ENCODE results near the gene PYDC1. TPM values are rescaled to one million over a fixed set of nuclear protein-coding genes. Genes with fewer than 3 reads are reported as not detected.

Gene PYDC1
- total and polyA plus RNA-seq, 2 donors (not counting 1 experiment from before 2014, with no cell fraction given) = not detected

DNA sequence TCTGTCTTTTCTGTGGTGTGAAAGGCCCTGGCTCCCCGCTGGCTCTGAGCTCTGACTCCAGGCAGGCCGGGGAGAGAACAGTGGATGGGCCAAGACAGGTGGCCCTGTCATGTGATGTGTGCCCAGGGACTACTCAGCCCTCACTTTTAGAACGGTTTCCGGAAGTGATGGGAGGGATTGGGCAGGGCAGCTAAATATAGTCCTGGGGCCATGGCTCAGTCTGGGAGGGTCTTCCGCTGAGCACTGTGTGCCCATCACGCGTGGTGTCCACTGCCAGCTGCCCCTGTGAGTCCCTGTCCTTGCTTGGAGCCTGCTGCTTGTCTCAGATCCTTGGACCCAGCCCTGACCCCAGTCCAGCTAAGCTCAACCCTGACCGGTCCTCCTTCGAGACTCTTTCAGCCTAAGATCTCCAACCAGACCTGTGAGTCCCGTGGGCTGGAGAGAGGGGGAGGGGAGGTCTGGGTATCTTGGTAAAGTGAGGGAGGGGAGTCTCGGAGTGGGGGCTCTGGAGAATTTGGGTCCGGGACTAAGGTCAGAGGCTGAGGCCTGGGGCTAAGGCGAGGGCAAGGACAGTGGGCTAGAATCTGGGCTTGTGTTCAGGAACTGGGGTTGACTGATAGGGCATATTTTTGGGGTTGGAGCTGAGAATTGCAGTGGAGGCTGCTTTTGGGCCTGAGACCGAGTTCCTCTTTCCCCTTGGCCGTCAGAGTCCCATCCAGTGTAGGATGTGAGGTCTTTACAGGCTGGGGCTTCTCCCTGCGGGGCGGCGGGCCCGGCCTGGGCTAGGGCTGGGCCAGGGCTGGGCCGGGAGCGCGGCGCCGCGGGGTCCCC, 2.8 kb downstream of the PYDC1 start, which contains the start of gene TRIM72:
TRIM72 (plus strand) TSS at position 243 of the 831 bp plus-strand sequence. CDS start 620 bp downstream, outside the sequence.
- no peak within 1 kb of the TSS for H2AFZ ChIP-seq (ENCODE audit: low read length)

GRCh38 chr16:31213342-31213741, 3.6 kb downstream of the PYDC1 start:
- no peaks in the 10 kb centered on the region for H4K20me1 ChIP-seq (ENCODE audit: control insufficient read depth, extremely low read depth, insufficient read depth, low read length)
- H3K4me1 ChIP-seq (ENCODE audit: control insufficient read depth, extremely low read depth, insufficient read depth, low read length) = no peaks in the 10 kb centered on the region
- H3K36me3 ChIP-seq (ENCODE audit: control insufficient read depth, insufficient read depth, low read length) = no peaks in the 10 kb centered on the region
- no peak overlapping the region for H3K27ac ChIP-seq (ENCODE audit: insufficient read depth, low read length)
- H3K27me3 ChIP-seq (ENCODE audit: control insufficient read depth, insufficient read depth, low read length) = peaks cover 36% of the 10 kb centered on the region
- no peak overlapping the region for H2AFZ ChIP-seq (ENCODE audit: low read length)
- no peak overlapping the region for H3K4me2 ChIP-seq (ENCODE audit: extremely low read depth, insufficient read depth, low read length)
- no peak for DNase-seq (ENCODE audit: low read depth in 2 of 2)
- H3K9ac ChIP-seq (ENCODE audit: insufficient read depth, low read length) = no peak overlapping the region
- H3K79me2 ChIP-seq (ENCODE audit: control insufficient read depth, insufficient read depth, low read length) = no peaks in the 10 kb centered on the region
- H3K9me3 ChIP-seq (ENCODE audit: control insufficient read depth, insufficient read depth, low read depth, low read length) = no peaks in the 10 kb centered on the region
- TF ChIP-seq, protein P1, sequence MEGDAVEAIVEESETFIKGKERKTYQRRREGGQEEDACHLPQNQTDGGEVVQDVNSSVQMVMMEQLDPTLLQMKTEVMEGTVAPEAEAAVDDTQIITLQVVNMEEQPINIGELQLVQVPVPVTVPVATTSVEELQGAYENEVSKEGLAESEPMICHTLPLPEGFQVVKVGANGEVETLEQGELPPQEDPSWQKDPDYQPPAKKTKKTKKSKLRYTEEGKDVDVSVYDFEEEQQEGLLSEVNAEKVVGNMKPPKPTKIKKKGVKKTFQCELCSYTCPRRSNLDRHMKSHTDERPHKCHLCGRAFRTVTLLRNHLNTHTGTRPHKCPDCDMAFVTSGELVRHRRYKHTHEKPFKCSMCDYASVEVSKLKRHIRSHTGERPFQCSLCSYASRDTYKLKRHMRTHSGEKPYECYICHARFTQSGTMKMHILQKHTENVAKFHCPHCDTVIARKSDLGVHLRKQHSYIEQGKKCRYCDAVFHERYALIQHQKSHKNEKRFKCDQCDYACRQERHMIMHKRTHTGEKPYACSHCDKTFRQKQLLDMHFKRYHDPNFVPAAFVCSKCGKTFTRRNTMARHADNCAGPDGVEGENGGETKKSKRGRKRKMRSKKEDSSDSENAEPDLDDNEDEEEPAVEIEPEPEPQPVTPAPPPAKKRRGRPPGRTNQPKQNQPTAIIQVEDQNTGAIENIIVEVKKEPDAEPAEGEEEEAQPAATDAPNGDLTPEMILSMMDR (conservative IDR thresholded peaks at IDR 0.05 in 1 of 2, IDR thresholded peaks at IDR 0.05 in 1 of 2; ENCODE audit: low read depth in 1 of 2, low read length in 2 of 2) = no peak
- TF ChIP-seq EZH2 (IDR thresholded peaks at IDR 0.05; ENCODE audit: low read length, missing control alignments) = no peak
- no peak overlapping the region for H3K4me3 ChIP-seq (replicated peaks in 1 of 4; ENCODE audit: control extremely low read depth in 1 of 4, insufficient read depth in 1 of 4, low read depth in 3 of 4, low read length in 4 of 4)

More for the DNA sequence above, 2.8 kb downstream of the PYDC1 start, which contains the start of gene TRIM72:
- TF ChIP-seq, protein P1 (conservative IDR thresholded peaks at IDR 0.05 in 1 of 2, IDR thresholded peaks at IDR 0.05 in 1 of 2; ENCODE audit: low read depth in 1 of 2, low read length in 2 of 2) = no peak
- TF ChIP-seq EZH2 (IDR thresholded peaks at IDR 0.05; ENCODE audit: low read length, missing control alignments) = no peak
- Histone ChIP-seq H3K4me1 (ENCODE audit: control insufficient read depth, extremely low read depth, insufficient read depth, low read length) (no peaks in the 10 kb centered on the region), H3K4me2 (ENCODE audit: extremely low read depth, insufficient read depth, low read length) (peak within 1 kb of the TSS; percentile 67), H4K20me1 (ENCODE audit: control insufficient read depth, extremely low read depth, insufficient read depth, low read length) (no peaks in the 10 kb centered on the region), H3K36me3 (ENCODE audit: control insufficient read depth, insufficient read depth, low read length) (no peaks in the 10 kb centered on the region), H3K27me3 (ENCODE audit: control insufficient read depth, insufficient read depth, low read length) (peaks cover 36% of the 10 kb centered on the region), H3K27ac (ENCODE audit: insufficient read depth, low read length) (no peak within 1 kb of the TSS), H3K9me3 (ENCODE audit: control insufficient read depth, insufficient read depth, low read depth, low read length) (no peaks in the 10 kb centered on the region), H3K4me3 (replicated peaks in 1 of 4; ENCODE audit: control extremely low read depth in 1 of 4, insufficient read depth in 1 of 4, low read depth in 3 of 4, low read length in 4 of 4) (peak within 1 kb of the TSS in 1 of 4 experiments; percentile 51), H3K9ac (ENCODE audit: insufficient read depth, low read length) (no peak within 1 kb of the TSS), H3K79me2 (ENCODE audit: control insufficient read depth, insufficient read depth, low read length) (no peaks in the 10 kb centered on the region)
- DNase-seq (ENCODE audit: low read depth in 2 of 2) = no peak

DNA sequence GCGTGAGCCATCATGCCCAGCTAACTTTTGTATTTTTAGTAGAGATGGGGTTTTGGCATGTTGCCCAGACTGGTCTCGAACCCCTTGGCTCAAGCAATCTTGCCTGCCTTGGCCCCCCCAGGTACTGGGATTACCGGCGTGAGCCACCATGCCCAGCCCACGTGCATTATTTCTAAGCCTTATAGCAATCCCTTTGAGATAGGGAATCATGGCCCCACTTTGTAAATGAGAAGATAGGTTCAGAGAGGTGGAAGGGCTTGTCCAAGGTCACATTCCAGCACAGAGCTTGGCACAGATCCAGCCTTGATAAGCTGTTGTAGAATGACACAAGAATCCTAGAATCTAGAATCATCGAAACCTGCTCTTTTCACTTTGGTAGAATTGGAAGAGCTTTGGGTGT, 10.2 kb downstream of the PYDC1 start:
- H3K4me1 ChIP-seq (ENCODE audit: control insufficient read depth, extremely low read depth, insufficient read depth, low read length) = no peaks in the 10 kb centered on the region
- TF ChIP-seq, protein P1 (conservative IDR thresholded peaks at IDR 0.05 in 1 of 2, IDR thresholded peaks at IDR 0.05 in 1 of 2; ENCODE audit: low read depth in 1 of 2, low read length in 2 of 2) = no peak
- no peak for TF ChIP-seq EZH2 (IDR thresholded peaks at IDR 0.05; ENCODE audit: low read length, missing control alignments)
- DNase-seq (ENCODE audit: low read depth in 2 of 2) = no peak
- H3K27ac ChIP-seq (ENCODE audit: insufficient read depth, low read length) = no peak overlapping the region
- no peaks in the 10 kb centered on the region for H4K20me1 ChIP-seq (ENCODE audit: control insufficient read depth, extremely low read depth, insufficient read depth, low read length)
- peaks cover 14% of the 10 kb centered on the region for H3K27me3 ChIP-seq (ENCODE audit: control insufficient read depth, insufficient read depth, low read length)
- no peaks in the 10 kb centered on the region for H3K79me2 ChIP-seq (ENCODE audit: control insufficient read depth, insufficient read depth, low read length)
- H3K9ac ChIP-seq (ENCODE audit: insufficient read depth, low read length) = no peak overlapping the region
- H2AFZ ChIP-seq (ENCODE audit: low read length) = no peak overlapping the region
- no peaks in the 10 kb centered on the region for H3K36me3 ChIP-seq (ENCODE audit: control insufficient read depth, insufficient read depth, low read length)
- H3K4me2 ChIP-seq (ENCODE audit: extremely low read depth, insufficient read depth, low read length) = no peak overlapping the region
- no peaks in the 10 kb centered on the region for H3K9me3 ChIP-seq (ENCODE audit: control insufficient read depth, insufficient read depth, low read depth, low read length)
- no peak overlapping the region for H3K4me3 ChIP-seq (replicated peaks in 1 of 4; ENCODE audit: control extremely low read depth in 1 of 4, insufficient read depth in 1 of 4, low read depth in 3 of 4, low read length in 4 of 4)
